Esophagus muscularis mucosa (tissue), 3 donors: ENCODE results near the gene DHX35.

ENCODE experiments used
- POLR2AphosphoS5 ChIP-seq, 2 donors: sonication (generic); formaldehyde crosslinking; IDR thresholded peaks; one replicate each; pipeline ENCODE4 v1.6.1; 2017; ENCODE audit warnings: antibody characterized with exemption in 2 of 2
- TF ChIP-seq, protein P1 (sequence below), 3 experiments: fragments of 200-600 bp in 2 of 3; fragments of 450-650 bp in 1 of 3; sonication (generic) in 2 of 3; IDR thresholded peaks; one replicate each; pipeline ENCODE4 v1.5.1; 2017 to 2019; ENCODE audit warnings: antibody characterized with exemption in 3 of 3, mild to moderate bottlenecking in 2 of 3, moderate library complexity in 1 of 3

DNA sequence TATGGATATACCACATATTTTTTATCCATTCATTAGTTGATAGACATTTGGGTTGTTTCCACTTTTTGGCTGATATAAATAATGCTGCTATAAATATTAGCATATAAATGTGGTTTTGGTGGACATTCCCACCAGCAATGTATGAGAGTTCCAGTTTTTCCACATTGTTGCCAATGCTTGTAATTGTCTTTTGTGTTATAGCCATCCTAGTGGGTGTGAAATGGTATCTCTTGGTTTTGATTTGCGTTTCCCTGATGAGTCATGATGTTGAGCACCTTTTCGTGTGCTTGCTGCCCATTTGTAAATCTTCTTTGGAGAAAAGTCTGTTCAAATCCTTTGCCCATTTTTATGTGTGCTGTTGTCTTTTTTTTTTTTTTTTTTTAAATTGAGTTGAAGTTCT is 54.4 kb downstream of the DHX35 start:
- TF ChIP-seq POLR2AphosphoS5 (IDR thresholded peaks at IDR 0.05): no peak
- TF ChIP-seq, protein P1, sequence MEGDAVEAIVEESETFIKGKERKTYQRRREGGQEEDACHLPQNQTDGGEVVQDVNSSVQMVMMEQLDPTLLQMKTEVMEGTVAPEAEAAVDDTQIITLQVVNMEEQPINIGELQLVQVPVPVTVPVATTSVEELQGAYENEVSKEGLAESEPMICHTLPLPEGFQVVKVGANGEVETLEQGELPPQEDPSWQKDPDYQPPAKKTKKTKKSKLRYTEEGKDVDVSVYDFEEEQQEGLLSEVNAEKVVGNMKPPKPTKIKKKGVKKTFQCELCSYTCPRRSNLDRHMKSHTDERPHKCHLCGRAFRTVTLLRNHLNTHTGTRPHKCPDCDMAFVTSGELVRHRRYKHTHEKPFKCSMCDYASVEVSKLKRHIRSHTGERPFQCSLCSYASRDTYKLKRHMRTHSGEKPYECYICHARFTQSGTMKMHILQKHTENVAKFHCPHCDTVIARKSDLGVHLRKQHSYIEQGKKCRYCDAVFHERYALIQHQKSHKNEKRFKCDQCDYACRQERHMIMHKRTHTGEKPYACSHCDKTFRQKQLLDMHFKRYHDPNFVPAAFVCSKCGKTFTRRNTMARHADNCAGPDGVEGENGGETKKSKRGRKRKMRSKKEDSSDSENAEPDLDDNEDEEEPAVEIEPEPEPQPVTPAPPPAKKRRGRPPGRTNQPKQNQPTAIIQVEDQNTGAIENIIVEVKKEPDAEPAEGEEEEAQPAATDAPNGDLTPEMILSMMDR (IDR thresholded peaks at IDR 0.05): no peak
